Trophoblast cell (in vitro differentiated cells and primary cell): ENCODE measurements around the gene NOTCH4.
"Not testable (repeated sequence)": the region's sequence is repeated elsewhere in the genome, so short reads cannot be mapped to it uniquely, and the experiment has no call there.

Source experiments
- DNase-seq, 2 donors: peaks; one replicate each; pipeline ENCODE4 v3.0.0-alpha.2; 2016
- H2AFZ ChIP-seq: 2 replicates; pipeline ENCODE4 v1.6.1; 2013; ENCODE audit warnings: low read length, moderate library complexity, mild to moderate bottlenecking; ENCODE audit not compliant: insufficient read depth, poor library complexity
- H2AK5ac ChIP-seq: 2 replicates; pipeline ENCODE4 v1.6.1; 2013; ENCODE audit warnings: mild to moderate bottlenecking, low read length
- H2BK120ac ChIP-seq: 2 replicates; pipeline ENCODE4 v1.6.1; 2013; ENCODE audit warnings: low read length, mild to moderate bottlenecking, moderate library complexity; ENCODE audit not compliant: insufficient read depth, poor library complexity
- H2BK12ac ChIP-seq: 2 replicates; pipeline ENCODE4 v1.6.1; 2013; ENCODE audit warnings: mild to moderate bottlenecking, low read length, moderate library complexity
- H2BK5ac ChIP-seq: 2 replicates; pipeline ENCODE4 v1.6.1; 2013; ENCODE audit warnings: low read length, low read depth, moderate library complexity, mild to moderate bottlenecking; ENCODE audit not compliant: poor library complexity
- H3K14ac ChIP-seq: 2 replicates; pipeline ENCODE4 v1.6.1; 2013; ENCODE audit warnings: mild to moderate bottlenecking, low read length
- H3K18ac ChIP-seq: 2 replicates; pipeline ENCODE4 v1.6.1; 2013; ENCODE audit warnings: mild to moderate bottlenecking, low read length
- H3K23ac ChIP-seq: 2 replicates; pipeline ENCODE4 v1.6.1; 2013; ENCODE audit warnings: low read length
- H3K27ac ChIP-seq: 2 replicates; pipeline ENCODE4 v1.5.1; 2013; ENCODE audit warnings: low read depth, mild to moderate bottlenecking, inconsistent platforms, low read length, moderate library complexity
- H3K27me3 ChIP-seq: 2 replicates; pipeline ENCODE4 v1.6.1; 2013; ENCODE audit warnings: inconsistent platforms, mild to moderate bottlenecking, low read length, moderate library complexity; ENCODE audit not compliant: insufficient read depth
- H3K36me3 ChIP-seq, 2 experiments: 1 replicate in 1 of 2; 2 replicates in 1 of 2; pipeline ENCODE4 v1.6.1; 2013; ENCODE audit warnings: low read length in 2 of 2, mild to moderate bottlenecking in 2 of 2, moderate library complexity in 1 of 2; ENCODE audit not compliant: insufficient read depth in 2 of 2, control insufficient read depth in 1 of 2
- H3K4ac ChIP-seq: 2 replicates; pipeline ENCODE4 v1.6.1; 2013; ENCODE audit warnings: low read depth, mild to moderate bottlenecking, low read length, moderate library complexity
- H3K4me1 ChIP-seq, 2 experiments: 1 replicate in 1 of 2; 2 replicates in 1 of 2; pipeline ENCODE4 v1.6.1; 2013; ENCODE audit warnings: low read length in 2 of 2, mild to moderate bottlenecking in 2 of 2, moderate library complexity in 1 of 2; ENCODE audit not compliant: insufficient read depth in 2 of 2, control insufficient read depth in 1 of 2
- H3K4me2 ChIP-seq: 2 replicates; pipeline ENCODE4 v1.6.1; 2013; ENCODE audit warnings: inconsistent platforms, mild to moderate bottlenecking, low read length, moderate library complexity
- H3K4me3 ChIP-seq: 2 replicates; pipeline ENCODE4 v1.5.1; 2013; ENCODE audit warnings: mild to moderate bottlenecking, low read depth, low read length, inconsistent platforms
- H3K79me1 ChIP-seq: one replicate; pipeline ENCODE4 v1.6.1; 2013; ENCODE audit warnings: low read length
- H3K79me2 ChIP-seq: 2 replicates; pipeline ENCODE4 v1.6.1; 2013; ENCODE audit warnings: low read length, mild to moderate bottlenecking; ENCODE audit not compliant: control insufficient read depth, insufficient read depth, poor library complexity
- H3K9ac ChIP-seq: 2 replicates; pipeline ENCODE4 v1.6.1; 2013; ENCODE audit warnings: mild to moderate bottlenecking, low read length
- H3K9me3 ChIP-seq: 2 replicates; pipeline ENCODE4 v1.6.1; 2013; ENCODE audit warnings: low read depth, mild to moderate bottlenecking, control low read depth, inconsistent platforms, low read length; ENCODE audit not compliant: insufficient read depth
- H4K12ac ChIP-seq: 2 replicates; pipeline ENCODE4 v1.6.1; 2013; ENCODE audit warnings: low read depth, mild to moderate bottlenecking, low read length, moderate library complexity
- H4K8ac ChIP-seq: 2 replicates; pipeline ENCODE4 v1.6.1; 2013; ENCODE audit warnings: low read depth, mild to moderate bottlenecking, low read length, moderate library complexity
- H4K91ac ChIP-seq: one replicate; pipeline ENCODE4 v1.6.1; 2013; ENCODE audit warnings: low read depth, mild to moderate bottlenecking, low read length, moderate library complexity
- WGBS: extraction: QIAGEN DNeasy Blood & Tissue Kit; methylation state at CpG from one replicate; pipeline ENCODE4 v1.1.7; 2013; ENCODE audit warnings: missing lambda C conversion rate; ENCODE audit not compliant: insufficient read length, insufficient coverage; ENCODE audit errors: extremely low coverage; 5-methylcytosine and 5-hydroxymethylcytosine counted together

Gene NOTCH4

DNA sequence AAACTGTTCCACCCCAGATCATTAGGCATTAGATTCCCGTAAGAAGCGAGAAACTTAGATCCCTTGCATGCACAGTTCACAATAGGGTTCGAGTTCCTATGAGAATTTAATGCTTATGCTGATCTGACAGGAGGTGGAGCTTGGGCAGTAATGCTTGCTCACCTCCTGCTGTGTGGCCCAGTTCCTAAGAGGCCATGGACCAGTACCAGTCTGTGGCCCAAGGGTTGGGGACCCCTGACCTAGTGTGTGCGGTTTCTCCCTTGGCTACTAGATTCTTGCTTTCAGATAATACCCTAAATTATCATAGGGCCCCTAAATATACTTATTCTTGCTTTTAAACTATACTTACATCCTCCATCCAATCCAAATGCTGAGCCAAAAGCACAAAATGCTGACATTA, 29.5 kb downstream of the NOTCH4 start:
- Histone ChIP-seq H3K9me3 (no peaks in the 10 kb centered on the region), H3K9ac (no peak overlapping the region), H2BK12ac (no peak overlapping the region), H2AK5ac (no peak overlapping the region), H3K4me3 (no peak overlapping the region), H4K91ac (no peak overlapping the region), H3K27me3 (no peaks in the 10 kb centered on the region), H2BK120ac (no peak overlapping the region), H3K4me1 (peaks cover 17 to 21% of the 10 kb centered on the region in 2 experiments), H2AFZ (no peak overlapping the region), H3K27ac (no peak overlapping the region), H2BK5ac (no peak overlapping the region), H3K79me1 (peaks cover 27% of the 10 kb centered on the region), H4K12ac (no peak overlapping the region), H3K4me2 (no peak overlapping the region), H3K36me3 (no peaks in the 10 kb centered on the region), H3K18ac (no peak overlapping the region), H3K23ac (no peak overlapping the region), H3K14ac (no peak overlapping the region), H4K8ac (no peak overlapping the region), H3K4ac (no peak overlapping the region), H3K79me2 (peaks cover 9% of the 10 kb centered on the region)
- WGBS = no CpG with 5 or more reads among the region's 4 CpGs
- no peak for DNase-seq

DNA sequence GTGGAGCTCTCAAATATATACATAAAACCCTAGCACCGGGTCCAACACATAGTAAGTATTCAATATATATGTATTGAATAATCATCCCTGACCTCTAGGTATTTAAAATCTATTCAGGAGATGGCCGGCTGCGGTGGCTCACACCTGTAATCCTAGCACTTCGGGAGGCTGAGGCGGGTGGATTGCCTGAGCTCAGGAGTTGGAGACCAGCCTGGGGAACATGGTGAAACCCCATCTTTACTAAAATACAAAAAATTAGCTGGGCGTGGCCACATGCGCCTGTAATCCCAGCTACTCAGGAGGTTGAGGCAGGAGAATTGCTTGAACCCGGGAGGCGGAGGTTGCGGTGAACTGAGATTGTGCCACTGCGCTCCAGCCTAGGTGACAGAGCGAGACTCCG, 30.8 kb downstream of the NOTCH4 start:
- peak overlapping the region; percentile 55 for H3K4me2 ChIP-seq
- not testable (repeated sequence) for H2AFZ ChIP-seq, H3K23ac ChIP-seq, H4K8ac ChIP-seq, H3K27me3 ChIP-seq, H3K9me3 ChIP-seq, H3K36me3 ChIP-seq, DNase-seq, H3K27ac ChIP-seq, H3K18ac ChIP-seq, H2BK12ac ChIP-seq, H3K4ac ChIP-seq, H3K9ac ChIP-seq, H2BK5ac ChIP-seq, H2AK5ac ChIP-seq, H3K4me3 ChIP-seq
- peaks cover 31% of the 10 kb centered on the region for H3K79me1 ChIP-seq
- peak overlapping the region; percentile 92 for H4K91ac ChIP-seq
- peak overlapping the region; percentile 76 for H4K12ac ChIP-seq
- peaks cover 20 to 29% of the 10 kb centered on the region in 2 experiments for H3K4me1 ChIP-seq
- peak overlapping the region; percentile 37 for H2BK120ac ChIP-seq
- WGBS = no CpG with 5 or more reads among the region's 13 CpGs
- H3K79me2 ChIP-seq = peaks cover 16% of the 10 kb centered on the region
- H3K14ac ChIP-seq = peak overlapping the region; percentile 64

DNA sequence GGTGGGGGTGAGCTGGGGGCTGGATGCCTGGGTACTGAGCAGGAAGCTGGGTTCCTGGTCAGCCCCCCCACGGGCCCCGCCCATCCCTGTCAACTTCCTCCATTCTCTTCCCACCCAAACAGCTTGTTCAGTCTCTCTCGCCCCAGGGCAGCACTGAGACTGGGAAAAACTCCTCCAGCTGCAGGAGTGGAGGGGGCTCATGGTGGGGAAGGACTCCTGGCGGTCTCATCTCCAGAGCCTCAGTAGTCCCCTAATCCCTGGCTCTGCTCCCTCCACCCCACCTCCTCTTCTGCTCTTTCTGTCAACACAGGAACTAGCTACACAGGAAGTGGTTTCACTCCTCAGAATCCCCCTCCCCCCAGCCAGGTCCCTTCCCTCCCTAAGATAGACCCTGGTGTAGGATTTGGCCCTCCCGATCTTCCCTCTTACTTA, 31.2 kb downstream of the NOTCH4 start, which contains the start of gene GPSM3:
GPSM3 (minus strand) TSS at position 36 of the 432 bp plus-strand sequence. CDS start 130 bp downstream, outside the sequence.
- peak within 1 kb of the TSS; percentile 77 for H4K8ac ChIP-seq
- H3K4me1 ChIP-seq = peaks cover 20 to 29% of the 10 kb centered on the region in 2 experiments
- peaks cover 6 to 7% of the 10 kb centered on the region in 2 experiments for H3K36me3 ChIP-seq
- peak within 1 kb of the TSS; percentile 86 for H2AK5ac ChIP-seq
- H3K79me1 ChIP-seq = peaks cover 31% of the 10 kb centered on the region
- H3K23ac ChIP-seq = no peak within 1 kb of the TSS
- H2AFZ ChIP-seq = no peak within 1 kb of the TSS
- H3K14ac ChIP-seq = peak within 1 kb of the TSS; percentile 80
- H3K27me3 ChIP-seq = no peaks in the 10 kb centered on the region
- H3K9ac ChIP-seq = no peak within 1 kb of the TSS
- H2BK12ac ChIP-seq = peak within 1 kb of the TSS; percentile 85
- H3K4me3 ChIP-seq = no peak within 1 kb of the TSS
- H3K9me3 ChIP-seq = no peaks in the 10 kb centered on the region
- peak within 1 kb of the TSS; percentile 53 for H3K4ac ChIP-seq
- H3K4me2 ChIP-seq = peak within 1 kb of the TSS; percentile 55
- peaks cover 16% of the 10 kb centered on the region for H3K79me2 ChIP-seq
- H4K12ac ChIP-seq = peak within 1 kb of the TSS; percentile 78
- peak within 1 kb of the TSS; percentile 63 for H3K18ac ChIP-seq
- H2BK120ac ChIP-seq = peak within 1 kb of the TSS; percentile 55
- H2BK5ac ChIP-seq = no peak within 1 kb of the TSS
- no peak for DNase-seq
- peak within 1 kb of the TSS; percentile 92 for H4K91ac ChIP-seq
- H3K27ac ChIP-seq = peak within 1 kb of the TSS; percentile 57
- WGBS = no CpG with 5 or more reads among the region's 5 CpGs

DNA sequence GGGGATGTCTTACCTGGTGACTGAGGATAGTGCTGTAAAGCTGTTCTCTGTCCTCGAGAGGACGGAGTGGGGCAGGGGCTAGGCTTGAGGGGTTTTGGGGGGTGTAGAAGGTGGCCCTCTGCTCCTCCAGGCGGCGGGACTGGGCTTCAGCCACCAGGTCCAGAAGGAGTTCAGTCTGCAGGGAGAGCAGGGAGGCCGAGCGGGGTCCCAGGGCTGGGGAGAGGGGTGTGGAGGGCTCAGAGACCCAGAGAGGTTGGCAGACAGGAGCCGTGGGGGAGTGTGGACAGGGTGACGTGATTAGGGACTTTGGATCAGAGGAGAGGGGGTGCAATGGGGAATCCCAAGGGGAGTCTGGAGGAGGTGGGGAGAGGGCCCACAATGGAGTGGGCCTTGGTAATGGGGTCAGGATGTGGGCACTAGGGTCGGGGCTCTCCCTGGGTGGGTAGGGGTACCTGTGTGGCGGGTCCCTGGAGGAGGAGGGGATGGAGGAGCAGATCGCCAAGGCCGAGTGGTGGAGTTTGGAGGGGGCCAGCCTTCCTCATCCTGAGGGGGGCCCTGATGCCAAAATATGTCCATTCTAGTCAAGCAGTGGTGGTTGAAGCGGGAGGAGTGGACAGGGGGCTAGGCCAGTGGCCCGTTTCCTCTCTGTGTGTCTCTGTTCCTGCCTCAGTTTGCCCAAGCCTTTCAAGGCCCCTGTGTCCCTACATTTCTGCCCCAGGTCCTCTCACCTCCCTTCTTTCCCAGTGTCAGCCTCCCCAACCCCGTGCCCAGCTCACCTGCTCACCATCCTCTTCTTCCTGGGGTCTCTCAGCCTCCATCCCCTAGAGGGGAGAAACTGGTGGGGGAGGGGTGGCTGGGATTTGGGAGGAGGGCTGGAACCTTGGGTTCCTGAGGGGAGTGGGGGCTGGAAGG, 31.9 kb downstream of the NOTCH4 start:
- H3K27ac ChIP-seq = no peak overlapping the region
- DNase-seq = no peak
- H4K8ac ChIP-seq = peak overlapping the region; percentile 77
- H3K27me3 ChIP-seq = no peaks in the 10 kb centered on the region
- H3K36me3 ChIP-seq = peaks cover 12 to 13% of the 10 kb centered on the region in 2 experiments
- H2AK5ac ChIP-seq = peak overlapping the region; percentile 86
- H3K4me3 ChIP-seq = no peak overlapping the region
- no peaks in the 10 kb centered on the region for H3K9me3 ChIP-seq
- H3K23ac ChIP-seq = no peak overlapping the region
- H2BK5ac ChIP-seq = no peak overlapping the region
- peak overlapping the region; percentile 63 for H3K18ac ChIP-seq
- peak overlapping the region; percentile 78 for H4K12ac ChIP-seq
- H3K9ac ChIP-seq = no peak overlapping the region
- peaks cover 20 to 29% of the 10 kb centered on the region in 2 experiments for H3K4me1 ChIP-seq
- H3K14ac ChIP-seq = peak overlapping the region; percentile 80
- H3K79me1 ChIP-seq = peaks cover 31% of the 10 kb centered on the region
- H2BK12ac ChIP-seq = peak overlapping the region; percentile 85
- H3K4me2 ChIP-seq = no peak overlapping the region
- peak overlapping the region; percentile 55 for H2BK120ac ChIP-seq
- peak overlapping the region; percentile 92 for H4K91ac ChIP-seq
- no peak overlapping the region for H2AFZ ChIP-seq
- H3K79me2 ChIP-seq = peaks cover 16% of the 10 kb centered on the region
- no CpG with 5 or more reads among the region's 15 CpGs for WGBS
- peak overlapping the region; percentile 53 for H3K4ac ChIP-seq
